Eye (tissue), 1 donor: ENCODE results near the gene NFYC.

Source experiments
- DNase-seq: peaks from one replicate; pipeline ENCODE4 v3.0.0-alpha.2; 2015

Gene NFYC

DNA sequence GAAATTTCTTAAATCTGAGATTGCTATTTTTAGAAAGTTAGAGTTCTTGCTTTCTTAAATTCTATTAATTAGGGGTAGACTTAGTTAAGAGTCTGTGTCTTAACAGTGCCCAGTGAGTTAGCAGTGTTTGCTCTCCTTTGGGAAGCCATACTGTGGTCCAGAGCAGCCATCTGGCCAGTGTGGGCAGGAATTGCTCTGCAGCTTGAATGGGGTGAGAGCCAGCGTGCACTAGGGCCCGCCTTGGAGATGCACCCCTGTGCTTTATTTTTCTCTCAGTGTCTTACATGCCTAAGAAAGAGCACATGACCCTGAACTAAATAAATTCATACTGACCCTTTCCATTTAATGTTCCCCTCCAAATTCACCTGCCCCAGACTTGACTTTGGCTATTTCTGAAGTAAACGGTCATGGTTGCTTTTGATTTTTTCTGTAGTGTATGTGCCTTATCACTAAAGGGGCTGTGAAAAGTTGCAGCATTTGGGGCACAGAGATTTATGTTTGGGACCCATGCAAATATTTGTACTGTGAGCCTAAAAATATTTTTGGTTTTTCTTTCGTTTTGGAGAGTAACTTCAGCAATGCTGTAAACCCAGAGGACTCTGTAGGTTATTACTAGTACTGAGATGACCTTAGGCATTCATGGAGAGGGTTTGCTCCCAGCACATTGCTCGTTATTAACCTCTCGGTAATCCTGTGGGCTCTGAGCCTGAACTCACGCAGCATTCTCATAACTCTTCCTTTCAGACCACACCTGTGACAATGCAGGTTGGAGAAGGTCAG, 70.8 kb downstream of the NFYC start:
- DNase-seq = no peak

DNA sequence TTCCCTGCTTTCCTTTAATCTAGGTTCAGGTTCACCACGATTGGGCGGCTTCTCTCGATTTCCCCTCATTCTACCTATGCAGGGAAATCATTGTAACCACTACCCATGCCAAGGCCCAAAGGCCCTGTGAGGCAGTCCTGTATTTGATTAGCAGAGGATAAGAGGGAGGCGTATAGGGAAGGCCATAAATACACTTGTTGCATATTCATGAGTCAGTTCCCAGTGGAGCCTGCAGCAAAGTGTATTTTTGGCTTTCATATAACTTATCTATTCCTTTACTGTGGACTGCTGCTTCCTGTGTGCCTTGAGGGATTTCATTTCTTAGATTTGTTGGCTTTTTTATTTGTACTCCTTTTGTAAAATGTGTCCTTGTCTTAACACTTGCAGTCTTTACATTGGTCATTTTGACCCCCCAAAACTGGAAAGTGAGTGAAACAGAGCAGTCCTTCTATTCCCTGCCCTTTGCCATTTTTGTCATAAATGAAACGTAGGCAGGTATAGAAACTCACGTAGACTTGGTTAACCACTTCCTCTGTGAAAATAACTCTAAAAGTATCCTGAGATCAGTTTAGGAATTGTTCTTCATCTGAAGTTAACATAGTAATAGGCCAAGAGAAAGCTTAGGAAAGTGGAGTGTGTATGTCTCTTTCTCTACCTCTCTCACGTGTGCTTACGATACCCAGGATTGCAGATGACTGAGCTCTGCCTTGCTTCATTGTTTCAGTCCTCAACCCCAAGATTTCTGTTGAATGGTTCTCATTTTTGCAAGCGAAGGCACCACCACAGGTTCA, 72.4 kb downstream of the NFYC start:
- DNase-seq = no peak

DNA sequence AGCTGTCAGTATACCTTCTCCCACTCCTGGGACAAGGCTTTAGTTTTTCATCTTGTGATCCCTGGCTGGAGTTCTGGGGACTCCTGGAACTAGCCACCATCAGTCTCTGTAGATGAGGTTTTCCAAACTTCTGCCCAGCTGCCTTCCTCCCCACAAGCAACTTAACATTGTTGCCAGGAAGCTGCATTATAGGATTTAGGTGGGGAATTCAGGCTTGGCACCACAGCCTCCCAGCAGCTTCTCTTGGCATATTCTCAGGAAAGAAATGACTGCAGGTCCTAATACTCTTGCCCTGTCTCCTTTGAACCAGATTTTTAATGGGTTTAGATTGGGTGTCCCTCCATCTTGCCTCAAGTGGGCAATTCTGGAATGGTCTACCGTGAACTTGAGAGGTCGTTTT, 73.5 kb downstream of the NFYC start:
- DNase-seq = no peak

DNA sequence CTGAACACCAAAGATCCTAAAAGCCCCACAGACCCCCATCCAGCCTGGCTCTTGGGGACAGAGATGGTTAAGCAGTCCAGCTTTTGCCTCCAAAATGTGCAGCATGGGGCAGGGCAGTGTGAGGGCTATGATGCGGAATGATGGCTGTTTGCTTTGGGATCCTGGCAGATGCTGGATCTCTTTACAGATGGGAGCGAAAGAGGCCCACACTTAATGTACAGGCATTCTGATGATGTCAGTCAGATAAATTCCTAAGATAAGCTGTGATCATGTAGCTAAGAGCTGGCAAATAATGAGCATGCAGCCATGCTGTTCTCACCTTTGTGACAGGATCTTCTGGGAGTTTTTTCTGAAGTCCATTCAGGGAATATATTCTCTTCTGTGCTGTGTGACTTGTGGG, 74.5 kb downstream of the NFYC start:
- DNase-seq = peak; percentile 14

DNA sequence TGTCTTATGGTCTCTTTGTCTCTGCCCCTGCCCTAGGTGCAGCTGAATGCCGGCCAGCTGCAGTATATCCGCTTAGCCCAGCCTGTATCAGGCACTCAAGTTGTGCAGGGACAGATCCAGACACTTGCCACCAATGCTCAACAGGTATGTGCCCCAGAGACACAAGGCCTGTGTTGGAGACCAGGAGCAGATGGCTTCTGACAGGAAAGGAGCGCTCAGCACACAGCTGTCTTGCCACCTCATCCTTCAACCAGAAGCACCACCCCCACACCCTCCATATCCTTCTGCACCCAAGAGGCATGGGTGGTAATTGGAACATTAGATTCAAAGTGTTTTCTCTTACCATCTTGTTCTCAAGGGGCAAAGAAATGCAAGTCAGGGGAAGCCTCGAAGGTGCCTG, 75.1 kb downstream of the NFYC start:
- no peak for DNase-seq

DNA sequence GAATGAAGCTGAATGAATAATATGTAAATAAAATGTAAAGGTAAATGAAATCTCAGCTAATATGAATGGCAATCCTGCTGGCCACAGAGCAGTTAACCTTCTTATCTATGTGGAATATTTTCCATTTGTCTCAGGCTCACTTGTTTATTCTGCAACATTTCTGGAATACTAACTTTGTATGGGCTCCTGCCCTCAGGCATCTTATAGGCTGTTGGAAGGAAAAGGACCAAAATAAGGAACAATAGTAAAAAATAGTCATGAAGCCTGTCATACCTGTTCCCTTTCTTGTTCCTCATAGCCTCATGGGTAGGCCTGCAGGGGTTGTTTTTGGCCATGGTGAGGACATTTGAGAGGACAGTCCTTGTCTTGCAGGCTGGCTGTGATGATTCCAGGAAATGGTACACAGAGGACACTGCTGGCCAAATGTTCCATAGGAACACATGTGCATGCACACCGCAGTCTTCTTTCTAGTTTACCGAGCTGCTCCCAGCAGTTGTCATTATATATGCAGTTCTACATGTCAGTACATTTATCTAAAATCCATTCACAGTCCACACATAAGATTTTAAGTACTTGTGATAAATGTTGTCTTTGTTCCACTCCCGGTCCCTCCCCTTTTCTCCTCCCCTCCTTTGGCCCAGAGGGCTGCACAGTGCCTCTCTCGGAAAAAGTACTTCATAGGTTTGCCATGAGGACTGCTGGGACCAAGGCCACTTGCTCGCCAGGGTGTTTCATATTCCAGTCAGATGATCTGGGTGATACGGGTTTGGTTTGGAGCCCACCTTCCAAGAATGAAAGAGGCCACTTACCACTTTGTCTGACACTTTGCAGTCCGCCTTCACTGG, 76.9 kb downstream of the NFYC start:
- no peak for DNase-seq

DNA sequence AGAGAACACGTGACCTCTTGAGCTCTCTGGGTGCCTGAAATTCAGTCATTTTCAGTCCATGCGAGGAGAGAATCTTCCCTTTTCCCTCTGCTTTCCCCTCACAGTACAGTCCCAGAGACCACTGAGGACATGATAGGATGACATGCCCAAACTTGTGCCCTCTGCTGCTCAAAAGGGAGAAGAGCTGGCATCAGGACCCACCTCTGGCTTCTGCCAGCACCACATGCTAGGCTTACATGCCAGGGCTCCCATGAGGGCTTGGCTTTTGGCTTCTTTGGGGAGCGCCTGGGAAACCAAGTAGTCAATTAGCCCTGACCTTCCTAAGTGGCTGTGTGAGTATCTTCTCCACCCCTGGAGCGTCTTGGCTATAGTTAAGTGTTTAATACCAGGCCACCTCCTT, 78.3 kb downstream of the NFYC start:
- no peak for DNase-seq

DNA sequence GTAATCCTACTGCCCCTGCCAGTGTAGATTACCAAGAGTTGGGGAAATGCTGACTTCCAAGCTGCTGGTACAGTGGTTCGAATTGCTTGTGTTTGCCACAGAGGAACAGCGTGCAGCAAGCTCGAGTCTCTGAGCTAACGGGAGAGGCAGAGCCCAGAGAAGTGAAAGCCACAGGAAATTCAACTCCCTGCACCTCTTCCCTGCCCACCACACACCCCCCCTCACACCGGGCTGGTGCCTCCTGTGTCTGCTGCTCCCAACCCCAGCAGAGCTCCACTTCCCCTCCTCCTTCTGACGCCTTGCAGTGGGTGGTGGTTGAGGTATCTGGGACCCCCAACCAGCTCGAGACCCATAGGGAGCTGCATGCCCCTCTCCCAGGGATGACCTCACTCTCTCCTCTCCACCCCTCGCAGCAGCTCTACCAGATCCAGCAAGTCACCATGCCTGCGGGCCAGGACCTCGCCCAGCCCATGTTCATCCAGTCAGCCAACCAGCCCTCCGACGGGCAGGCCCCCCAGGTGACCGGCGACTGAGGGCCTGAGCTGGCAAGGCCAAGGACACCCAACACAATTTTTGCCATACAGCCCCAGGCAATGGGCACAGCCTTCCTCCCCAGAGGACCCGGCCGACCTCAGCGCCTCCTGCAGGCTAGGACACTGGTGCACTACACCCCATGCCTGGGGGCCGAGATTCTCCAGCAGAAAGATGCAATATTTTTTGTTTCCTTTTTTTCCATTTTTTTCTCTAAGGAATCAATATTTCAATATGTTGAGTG, 79.0 kb downstream of the NFYC start:
- DNase-seq = no peak

DNA sequence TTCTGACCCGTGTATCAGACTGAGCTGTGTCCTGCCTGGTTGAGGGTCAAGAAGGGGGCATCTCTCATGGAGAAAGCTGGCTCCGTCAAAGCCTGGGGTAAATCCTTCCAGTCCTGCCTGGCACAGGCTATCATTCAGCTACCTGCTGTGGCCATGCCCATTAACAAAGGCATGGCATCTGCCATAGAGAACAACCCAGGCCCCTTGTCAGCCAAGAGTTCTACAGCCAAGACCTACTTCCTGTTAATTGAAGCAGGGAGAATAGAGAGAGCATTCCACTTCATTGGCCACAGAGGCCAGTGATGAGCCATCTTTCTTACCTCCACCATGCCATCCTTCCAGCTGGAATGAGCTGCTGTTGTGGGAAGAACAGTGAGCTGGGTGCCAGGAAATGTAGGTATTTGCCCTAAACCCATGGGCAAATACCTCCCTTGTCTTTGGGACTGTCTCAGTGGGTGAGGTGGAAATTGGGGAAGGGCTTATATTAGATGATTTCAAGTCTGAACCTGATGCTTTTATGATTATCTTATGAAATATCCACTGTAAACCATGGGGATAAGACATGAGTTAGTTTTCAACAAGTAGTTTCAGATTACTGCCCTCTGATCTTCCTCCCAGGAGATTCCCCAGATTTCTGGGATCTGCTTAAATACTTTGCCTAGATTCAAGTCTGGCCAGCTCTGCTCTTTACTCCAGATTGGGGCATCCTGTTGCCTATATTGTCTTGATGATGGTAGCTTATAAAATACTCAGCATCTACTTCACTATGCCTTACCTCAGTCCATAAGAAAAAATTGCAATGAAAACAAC, 80.8 kb downstream of the NFYC start:
- DNase-seq = no peak

DNA sequence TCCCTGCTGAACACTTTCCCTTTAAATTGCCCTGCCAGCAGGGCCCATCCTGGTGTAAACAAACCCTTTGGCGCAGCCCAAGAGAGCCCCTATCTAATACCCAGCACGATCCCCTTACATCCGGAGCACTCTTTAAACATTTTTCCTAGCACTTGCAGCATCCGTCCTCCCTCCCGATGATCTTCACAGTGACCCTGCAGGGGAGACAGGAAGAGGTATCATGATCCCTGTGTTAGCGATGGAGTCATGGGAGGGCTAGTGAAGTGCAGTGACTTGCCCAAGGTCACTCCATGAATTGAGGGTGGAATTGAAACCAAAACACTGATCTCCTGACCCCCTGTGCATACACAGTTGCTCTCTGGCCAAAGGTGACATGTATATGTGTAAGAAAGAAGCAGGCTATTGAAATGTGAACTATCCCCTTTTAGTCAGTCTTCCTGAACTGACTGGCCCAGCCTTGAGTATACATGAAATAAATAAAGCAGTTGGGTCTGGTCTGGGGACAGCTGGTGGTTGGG, 82.3 kb downstream of the NFYC start:
- no peak for DNase-seq

DNA sequence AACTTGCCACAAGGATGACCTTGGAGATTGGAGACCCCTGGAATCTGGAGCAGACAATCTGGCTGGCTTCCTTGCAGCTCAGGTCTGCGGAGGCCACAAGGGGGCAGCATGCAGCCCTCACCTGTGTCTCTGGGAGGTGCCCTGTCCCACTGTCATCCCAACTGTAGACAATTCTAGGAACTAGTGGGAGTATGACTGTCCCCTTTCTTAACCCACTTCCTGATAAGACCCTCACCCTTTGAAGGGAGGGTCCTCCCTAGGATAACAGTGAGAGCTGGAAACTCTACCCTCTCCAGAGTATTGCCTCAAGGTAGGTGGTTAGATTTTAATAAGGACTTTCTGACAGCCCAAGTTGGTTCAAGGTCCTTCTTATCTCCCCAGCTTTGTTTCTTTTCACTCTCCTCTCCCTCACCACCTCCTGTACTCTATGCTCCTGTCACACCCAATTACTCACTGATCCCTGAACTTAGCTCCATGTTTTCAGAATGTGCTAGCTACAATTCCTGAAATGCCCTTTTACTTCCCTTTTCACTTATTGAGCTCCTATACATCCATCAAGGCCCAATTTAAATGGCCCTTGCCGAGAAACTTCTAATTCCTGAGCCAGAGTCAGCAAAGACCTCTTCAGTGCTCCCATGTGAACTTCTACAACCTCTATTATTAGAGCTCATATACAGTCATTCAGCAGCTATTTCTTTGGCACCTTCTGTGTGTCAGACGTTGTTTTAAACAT, 82.9 kb downstream of the NFYC start:
- peak; percentile 68 for DNase-seq

DNA sequence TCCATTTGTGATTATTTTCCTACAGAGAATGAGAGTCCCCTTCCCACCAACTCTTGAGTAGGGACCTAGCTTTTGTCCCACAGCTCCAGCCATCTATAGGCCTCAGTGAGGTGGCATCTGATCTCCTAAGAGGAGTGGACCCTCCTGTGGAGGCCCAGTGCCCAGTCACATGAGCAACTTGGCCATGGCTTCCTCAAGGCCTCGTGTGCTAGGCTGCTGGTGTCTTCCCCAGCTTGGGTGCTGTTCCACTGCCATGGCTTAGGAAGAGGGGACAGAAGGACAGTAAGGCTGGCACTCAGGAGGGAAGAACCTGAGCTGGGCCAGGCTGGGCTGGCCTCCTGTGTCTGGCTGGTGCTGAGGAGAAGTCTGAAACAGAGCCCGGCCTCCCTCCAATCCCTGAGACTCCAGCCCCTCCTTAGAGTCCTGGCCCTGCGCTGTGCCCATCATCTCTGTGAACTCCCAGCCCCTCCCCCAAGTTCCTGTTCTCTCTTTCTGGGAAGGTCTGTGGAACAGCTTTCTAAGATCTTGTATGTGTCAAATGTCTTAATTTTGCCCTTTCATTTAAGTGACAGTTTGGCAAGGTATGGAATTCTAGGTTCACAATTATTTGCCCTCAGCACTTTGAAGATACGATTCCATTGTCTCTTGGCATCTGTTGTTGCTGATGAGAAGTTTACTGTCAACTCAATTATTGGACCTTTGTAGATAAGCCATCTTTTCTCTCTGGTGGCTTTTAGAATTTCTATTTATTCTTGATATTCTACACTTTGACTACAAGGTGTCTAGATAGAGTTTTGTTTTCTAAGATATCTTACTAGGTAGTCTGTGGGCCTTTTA, 85.0 kb downstream of the NFYC start:
- no peak for DNase-seq

DNA sequence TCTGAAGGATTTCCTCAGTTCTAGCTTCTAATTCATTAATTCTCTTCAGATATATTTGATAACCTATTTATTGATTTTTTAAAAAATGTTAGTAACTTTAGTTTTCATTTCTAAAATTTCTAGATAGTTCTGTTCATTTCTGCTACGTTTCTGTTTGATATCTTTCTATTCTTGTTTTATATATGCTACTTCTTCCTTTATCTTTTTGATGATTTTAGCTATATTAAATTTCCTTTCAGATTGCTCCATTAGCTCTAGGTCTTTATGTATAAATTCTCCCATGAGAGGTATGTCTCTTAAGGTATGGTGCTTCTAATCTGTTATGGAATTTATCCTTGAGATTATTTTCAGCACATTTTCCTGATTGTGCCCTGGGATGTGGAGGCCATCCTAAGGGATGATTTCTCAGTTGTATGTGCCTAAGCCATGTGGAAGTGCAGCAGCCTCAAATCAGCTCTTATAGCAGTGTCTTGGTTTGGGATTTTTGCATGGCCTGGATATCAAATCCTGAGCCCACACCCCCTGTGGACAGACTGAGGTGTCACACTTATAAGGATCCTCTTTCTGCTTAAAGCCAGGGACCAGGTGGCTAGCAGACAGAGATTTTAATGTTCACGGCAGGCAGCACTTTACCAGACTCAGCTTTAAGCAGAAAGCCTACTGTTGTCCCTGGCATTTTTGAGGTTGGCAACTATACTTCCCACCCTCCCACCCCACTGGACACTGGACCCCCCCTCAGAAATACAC, 85.9 kb downstream of the NFYC start:
- no peak for DNase-seq

DNA sequence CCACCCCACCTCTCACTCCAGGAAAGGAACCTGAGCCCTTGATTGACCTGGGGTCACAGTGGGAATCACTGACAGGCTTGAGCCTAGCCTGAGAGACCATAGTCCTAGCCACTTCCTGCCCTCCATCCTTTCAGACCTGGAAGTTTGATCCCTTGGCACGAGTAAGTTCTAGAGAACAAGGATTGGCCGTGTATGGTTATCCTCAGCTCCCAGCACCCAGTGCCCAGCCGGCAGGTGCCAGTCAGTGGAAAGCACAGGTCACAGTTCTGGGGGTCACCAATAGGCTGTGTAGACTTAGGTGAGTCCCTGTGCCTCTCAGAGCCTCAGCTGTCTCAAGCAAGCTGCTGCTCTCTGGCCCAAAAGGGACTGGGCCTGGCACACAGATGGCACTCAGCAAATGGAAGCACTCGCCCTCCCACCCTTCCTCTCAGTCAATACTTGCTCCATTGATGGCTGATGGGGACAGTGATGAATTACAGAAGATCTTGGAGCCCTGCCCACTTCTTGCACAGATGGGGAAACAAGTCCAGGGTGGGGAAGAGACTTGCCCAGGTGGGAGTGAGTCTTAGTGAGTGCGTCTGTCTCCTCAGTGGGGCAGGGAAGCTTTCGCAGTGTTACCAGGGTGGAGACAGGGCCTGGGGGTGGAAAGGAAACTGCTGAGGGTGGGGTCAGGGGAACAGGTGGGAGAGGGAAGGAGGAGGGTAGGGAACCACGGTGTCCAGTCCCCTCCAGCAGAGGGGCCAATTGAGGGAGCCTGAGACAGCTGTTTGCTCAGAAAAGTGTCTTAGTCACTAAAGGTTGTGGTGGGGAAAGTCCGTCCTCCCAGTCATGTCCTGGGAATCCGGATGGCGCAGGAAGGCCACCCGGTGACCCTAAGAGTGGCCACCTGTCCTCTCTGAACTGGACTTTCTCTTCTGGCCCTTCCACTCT, 89.4 kb downstream of the NFYC start:
- DNase-seq = no peak

DNA sequence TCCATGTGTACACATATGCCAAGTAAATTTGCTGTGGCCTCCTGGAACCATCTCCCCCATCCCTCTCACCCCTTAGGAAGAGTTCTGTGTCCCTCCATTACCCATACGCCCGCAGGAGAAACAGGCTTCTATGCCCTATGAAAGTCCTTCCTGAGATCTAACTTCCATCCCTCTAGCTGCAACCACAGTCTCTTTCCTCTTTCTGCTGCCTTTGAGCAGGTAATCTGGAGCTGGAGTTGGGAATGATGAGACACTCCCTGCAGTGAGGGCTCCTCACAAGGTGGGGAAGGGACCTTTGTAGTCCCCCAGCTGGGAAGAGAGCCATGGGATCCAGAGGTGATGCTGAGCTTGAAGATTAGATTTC, 90.1 kb downstream of the NFYC start:
- no peak for DNase-seq

DNA sequence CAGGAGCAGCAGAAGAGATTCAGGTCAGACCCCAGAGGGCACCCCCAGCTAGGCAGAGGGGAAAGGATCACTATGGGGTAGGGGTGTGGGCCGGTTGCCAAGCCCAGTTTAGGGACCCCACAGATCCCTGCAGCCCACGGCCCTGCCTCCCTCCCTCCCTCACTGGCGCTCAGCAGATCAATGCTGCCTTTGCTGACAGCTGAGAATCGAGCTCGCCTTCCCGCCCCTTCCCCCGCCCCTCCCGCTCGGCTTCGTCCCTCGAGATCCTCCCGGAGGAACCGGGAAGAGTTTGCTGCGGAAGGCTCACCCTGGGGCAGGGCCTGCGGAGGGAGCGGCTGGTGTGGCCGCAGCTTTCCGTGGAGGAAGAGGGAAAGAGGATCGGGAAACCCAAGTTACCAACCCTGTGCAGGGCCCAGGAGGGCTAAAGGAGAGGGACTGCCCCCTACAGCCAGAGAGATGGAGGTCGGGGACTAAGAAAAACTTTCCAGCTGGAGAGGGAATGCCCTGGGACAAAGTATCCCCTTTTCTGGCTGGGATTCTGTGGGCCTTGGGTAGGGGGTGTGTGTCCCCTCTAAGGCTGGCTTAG, 91.0 kb downstream of the NFYC start:
- peak; percentile 71 for DNase-seq
